MM.1S (cell line): Measurements from ENCODE around the gene RGS11.

Source experiments
- CTCF ChIP-seq: fragments of 300-600 bp; sonication (generic); IDR thresholded peaks from 2 replicates; pipeline ENCODE4 v1.5.1; 2016; ENCODE audit warnings: antibody characterized with exemption, low read length, mixed read lengths
- EZH2 ChIP-seq: fragments of 300-600 bp; sonication (generic); optimal IDR thresholded peaks from 2 replicates; pipeline ENCODE3; 2017; ENCODE audit warnings: low read depth, mild to moderate bottlenecking, antibody characterized with exemption, low read length, mixed read lengths

GRCh38 chr16:307691-308312, 32.1 kb upstream of the RGS11 start:
- TF ChIP-seq CTCF (no peak), EZH2 (no peak)
